Ecto neural progenitor cell (in vitro differentiated cells): ENCODE results near the gene WDHD1.
"Not testable (repeated sequence)": the region's sequence is repeated elsewhere in the genome, so short reads cannot be mapped to it uniquely, and the experiment has no call there.

Experiments used
- DNase-seq: peaks from one replicate; pipeline ENCODE4 v3.0.0-alpha.2; 2018; ENCODE audit warnings: low spot score

The WDHD1 gene

GRCh38 chr14:55026793-55027561 is at the start of gene WDHD1, which contains the start of gene SOCS4:
Gene WDHD1, minus strand, starts transcription at chr14:55027099. Its CDS starts 312 bp downstream, at chr14:55026787.
Gene SOCS4, plus strand, starts transcription at chr14:55027236. Its CDS starts 15,806 bp downstream, at chr14:55043042.
- peak; percentile 97 for DNase-seq

GRCh38 chr14:55075628-55076175 is 48.8 kb upstream of the WDHD1 start:
- DNase-seq = no peak

- DNase-seq = no peak
Measured at GRCh38 chr14:55074662-55075061, 47.8 kb upstream of the WDHD1 start.

- no peak for DNase-seq
Measured at GRCh38 chr14:55073856-55074255, 47.0 kb upstream of the WDHD1 start.

GRCh38 chr14:55071870-55072640 is 45.2 kb upstream of the WDHD1 start:
- DNase-seq = no peak

- DNase-seq = no peak
Measured at GRCh38 chr14:55070981-55071411, 44.1 kb upstream of the WDHD1 start.

- no peak for DNase-seq
Measured at GRCh38 chr14:55066223-55066622, 39.3 kb upstream of the WDHD1 start.

GRCh38 chr14:55065411-55065810 is 38.5 kb upstream of the WDHD1 start:
- no peak for DNase-seq

- DNase-seq = not testable (repeated sequence)
Measured at GRCh38 chr14:55064896-55065295, 38.0 kb upstream of the WDHD1 start.

GRCh38 chr14:55062517-55063351 is 35.8 kb upstream of the WDHD1 start:
- no peak for DNase-seq

GRCh38 chr14:55059333-55059732 is 32.4 kb upstream of the WDHD1 start:
- DNase-seq = no peak

GRCh38 chr14:55057919-55058318 is 31.0 kb upstream of the WDHD1 start:
- DNase-seq = no peak

- no peak for DNase-seq
Measured at GRCh38 chr14:55054098-55054497, 27.2 kb upstream of the WDHD1 start.

GRCh38 chr14:55053500-55053899 is 26.6 kb upstream of the WDHD1 start:
- no peak for DNase-seq

GRCh38 chr14:55053018-55053417 is 26.1 kb upstream of the WDHD1 start:
- no peak for DNase-seq

- DNase-seq = no peak
Measured at GRCh38 chr14:55052269-55052930, 25.5 kb upstream of the WDHD1 start.

GRCh38 chr14:55051423-55052268 is 24.7 kb upstream of the WDHD1 start, which contains the start of gene MAPK1IP1L:
Gene MAPK1IP1L, plus strand, starts transcription at chr14:55051647. Its CDS starts 10,037 bp downstream, at chr14:55061684.
- DNase-seq = peak; percentile 97

GRCh38 chr14:55051165-55051422 is 24.2 kb upstream of the WDHD1 start:
- no peak for DNase-seq

GRCh38 chr14:55048900-55049436 is 22.1 kb upstream of the WDHD1 start:
- DNase-seq = no peak
